A549 (cell line): ENCODE data around the gene FAM120A.

Experiments
- CTCF ChIP-seq: fragments of >200 bp; sonication (Bioruptor Twin); formaldehyde crosslinking; IDR thresholded peaks from 3 replicates; pipeline ENCODE4 v1.5.1; 2016
- ESRRA ChIP-seq: fragments of 150-350 bp; IDR thresholded peaks from 2 replicates; pipeline ENCODE4 v1.6.1; 2014; ENCODE audit warnings: mild to moderate bottlenecking, low read length, borderline replicate concordance
- FOSL2 ChIP-seq, 2 experiments: fragments of 450-650 bp in 1 of 2; fragments of >200 bp in 1 of 2; sonication (Bioruptor Twin) in 1 of 2; formaldehyde crosslinking; IDR thresholded peaks; 2 replicates each; pipeline versions ENCODE4 v1.5.0 to v1.6.1; 2016 to 2020; ENCODE audit warnings: mild to moderate bottlenecking in 1 of 2, moderate library complexity in 1 of 2
- HES2 ChIP-seq: fragments of >200 bp; sonication (Bioruptor Twin); formaldehyde crosslinking; IDR thresholded peaks from 2 replicates; pipeline ENCODE4 v1.6.1; 2016
- JUNB ChIP-seq: fragments of >200 bp; sonication (Bioruptor Twin); formaldehyde crosslinking; IDR thresholded peaks from 2 replicates; pipeline ENCODE4 v1.6.1; 2016
- MAX ChIP-seq: IDR thresholded peaks from 2 replicates; pipeline ENCODE4 v1.6.1; 2012
- MYC ChIP-seq: IDR thresholded peaks from 2 replicates; pipeline ENCODE4 v1.6.1; 2012; ENCODE audit warnings: mild to moderate bottlenecking, inconsistent platforms, low read length, improper control_type of control experiment, borderline replicate concordance
- NFE2L2 ChIP-seq: fragments of 150-350 bp; conservative IDR thresholded peaks from 2 replicates; pipeline ENCODE4 v1.6.1; 2014; ENCODE audit warnings: low read length
- RNF2 ChIP-seq: fragments of 200-600 bp; sonication (generic); IDR thresholded peaks from 2 replicates; pipeline ENCODE4 v1.6.1; 2016; ENCODE audit warnings: low read depth, mild to moderate bottlenecking, antibody characterized with exemption, moderate library complexity, borderline replicate concordance
- USF2 ChIP-seq: fragments of 450-650 bp; IDR thresholded peaks from 2 replicates; pipeline ENCODE4 v1.6.1; 2014; ENCODE audit warnings: antibody characterized with exemption
- TF ChIP-seq, protein P1 (sequence below): fragments of 200-600 bp; sonication (generic); IDR thresholded peaks from 2 replicates; pipeline ENCODE4 v1.6.1; 2016; ENCODE audit warnings: antibody characterized with exemption, mild to moderate bottlenecking, moderate library complexity

DNA sequence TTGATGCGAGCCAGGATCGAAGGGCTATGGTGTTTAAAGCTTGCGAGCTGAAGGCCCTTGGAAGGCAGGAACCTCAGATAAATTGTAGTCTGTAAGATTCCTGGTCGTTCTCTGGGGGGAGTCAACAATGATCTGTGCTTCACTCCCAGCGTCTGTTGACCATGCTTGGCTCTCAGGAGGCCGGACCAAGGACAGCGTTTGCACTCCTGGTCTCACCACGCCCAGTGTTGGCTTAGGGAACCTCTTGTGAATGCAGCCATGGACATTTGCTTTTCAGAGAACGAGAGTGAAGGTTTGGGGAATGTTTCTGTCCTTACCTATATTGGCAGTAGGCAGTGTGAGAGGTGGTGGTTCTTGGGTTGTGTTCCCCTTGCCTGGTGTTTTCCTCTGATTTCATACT is 62.1 kb downstream of the FAM120A start:
- no peak for TF ChIP-seq CTCF
- no peak for TF ChIP-seq HES2
- TF ChIP-seq NFE2L2, result no peak
- TF ChIP-seq JUNB, result no peak
- no peak for TF ChIP-seq RNF2
- TF ChIP-seq, protein P1, sequence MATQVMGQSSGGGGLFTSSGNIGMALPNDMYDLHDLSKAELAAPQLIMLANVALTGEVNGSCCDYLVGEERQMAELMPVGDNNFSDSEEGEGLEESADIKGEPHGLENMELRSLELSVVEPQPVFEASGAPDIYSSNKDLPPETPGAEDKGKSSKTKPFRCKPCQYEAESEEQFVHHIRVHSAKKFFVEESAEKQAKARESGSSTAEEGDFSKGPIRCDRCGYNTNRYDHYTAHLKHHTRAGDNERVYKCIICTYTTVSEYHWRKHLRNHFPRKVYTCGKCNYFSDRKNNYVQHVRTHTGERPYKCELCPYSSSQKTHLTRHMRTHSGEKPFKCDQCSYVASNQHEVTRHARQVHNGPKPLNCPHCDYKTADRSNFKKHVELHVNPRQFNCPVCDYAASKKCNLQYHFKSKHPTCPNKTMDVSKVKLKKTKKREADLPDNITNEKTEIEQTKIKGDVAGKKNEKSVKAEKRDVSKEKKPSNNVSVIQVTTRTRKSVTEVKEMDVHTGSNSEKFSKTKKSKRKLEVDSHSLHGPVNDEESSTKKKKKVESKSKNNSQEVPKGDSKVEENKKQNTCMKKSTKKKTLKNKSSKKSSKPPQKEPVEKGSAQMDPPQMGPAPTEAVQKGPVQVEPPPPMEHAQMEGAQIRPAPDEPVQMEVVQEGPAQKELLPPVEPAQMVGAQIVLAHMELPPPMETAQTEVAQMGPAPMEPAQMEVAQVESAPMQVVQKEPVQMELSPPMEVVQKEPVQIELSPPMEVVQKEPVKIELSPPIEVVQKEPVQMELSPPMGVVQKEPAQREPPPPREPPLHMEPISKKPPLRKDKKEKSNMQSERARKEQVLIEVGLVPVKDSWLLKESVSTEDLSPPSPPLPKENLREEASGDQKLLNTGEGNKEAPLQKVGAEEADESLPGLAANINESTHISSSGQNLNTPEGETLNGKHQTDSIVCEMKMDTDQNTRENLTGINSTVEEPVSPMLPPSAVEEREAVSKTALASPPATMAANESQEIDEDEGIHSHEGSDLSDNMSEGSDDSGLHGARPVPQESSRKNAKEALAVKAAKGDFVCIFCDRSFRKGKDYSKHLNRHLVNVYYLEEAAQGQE, result no peak
- TF ChIP-seq FOSL2 (IDR thresholded peaks at IDR 0.05), result no peak
- TF ChIP-seq FOSL2 (CRISPR knock-in tag; IDR thresholded peaks at IDR 0.05), result no peak
- TF ChIP-seq MYC, result no peak
- TF ChIP-seq ESRRA, result no peak
- TF ChIP-seq USF2, result no peak
- no peak for TF ChIP-seq MAX
